Measurements from ENCODE around the gene DALRD3. TPM values are rescaled to one million over a fixed set of nuclear protein-coding genes. Genes with fewer than 3 reads are reported as not detected.

DALRD3 gene
- total and polyA plus RNA-seq, 11 donors = 6.8 to 24.7 (median 14.5) TPM

DNA sequence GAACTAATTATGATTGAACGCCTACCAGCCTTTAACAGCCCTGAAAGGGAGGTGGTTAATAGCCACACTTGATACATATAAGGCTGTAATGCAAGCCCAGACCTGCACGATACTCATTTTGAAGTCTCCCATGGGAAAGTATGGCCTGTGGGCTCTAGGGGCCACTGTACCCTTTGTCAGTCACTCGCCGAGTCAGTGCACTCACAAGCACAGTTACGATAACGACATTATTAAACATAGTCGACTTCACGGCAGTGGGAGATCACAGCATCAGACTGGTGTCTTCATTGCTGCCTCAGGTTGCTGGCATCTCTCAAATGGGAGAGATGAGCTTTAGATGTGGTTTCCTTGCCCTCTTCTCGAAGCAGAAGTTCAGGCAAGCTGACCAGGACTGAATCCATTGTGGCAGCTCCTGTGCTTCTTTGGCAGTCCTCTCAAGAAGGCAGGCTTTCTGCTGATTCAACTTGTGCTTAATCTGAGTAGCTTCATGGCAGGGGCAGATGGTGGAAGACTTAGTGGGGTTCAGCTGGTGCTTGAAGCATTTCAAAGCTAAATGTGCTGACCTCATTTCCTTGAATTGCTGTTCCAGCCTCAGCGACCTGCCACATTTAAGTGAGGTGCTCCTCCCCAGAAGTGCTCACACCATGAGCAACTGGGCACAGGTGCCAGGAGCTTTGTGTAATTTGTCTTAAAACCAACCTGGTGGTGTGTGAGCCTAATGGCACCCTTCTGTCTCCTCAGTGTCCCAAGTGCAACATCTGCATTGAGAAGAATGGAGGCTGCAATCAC lies 44.1 kb downstream of the DALRD3 start:
- 87 to 92% (median 91%) methylated on average over 10 of the region's 10 CpGs for WGBS, 4 donors
- no peak for TF ChIP-seq CTCF (IDR thresholded peaks at IDR 0.05)
- TF ChIP-seq POLR2A (IDR thresholded peaks at IDR 0.05) = no peak
- peaks cover 8 to 99% (median 98%) of the 10 kb centered on the region in 9 donors for H3K36me3 ChIP-seq
- ATAC-seq (no peak), DNase-seq (no peak)
- intact Hi-C loops (cut with DNase I) = no loop called here
- H3K9me3 ChIP-seq = no peaks in the 10 kb centered on the region
- no peaks in the 10 kb centered on the region for H3K4me1 ChIP-seq
- H3K27ac ChIP-seq = no peak overlapping the region
- no peak overlapping the region for H3K4me3 ChIP-seq
- H3K27me3 ChIP-seq = no peaks in the 10 kb centered on the region

GRCh38 chr3:48970586-48970985 lies 47.8 kb downstream of the DALRD3 start:
- H3K4me3 ChIP-seq = no peak overlapping the region
- intact Hi-C loops (cut with DNase I) = no loop called here
- no peaks in the 10 kb centered on the region for H3K27me3 ChIP-seq
- no peaks in the 10 kb centered on the region for H3K4me1 ChIP-seq
- DNase-seq (no peak), ATAC-seq (no peak)
- no peaks in the 10 kb centered on the region for H3K9me3 ChIP-seq
- H3K27ac ChIP-seq = no peak overlapping the region
- no peak for TF ChIP-seq POLR2A (IDR thresholded peaks at IDR 0.05)
- TF ChIP-seq CTCF (IDR thresholded peaks at IDR 0.05) = no peak
- H3K36me3 ChIP-seq = peaks cover 8 to 100% (median 98%) of the 10 kb centered on the region in 9 donors
- 93 to 96% (median 95%) methylated on average over 6 of the region's 6 CpGs for WGBS, 4 donors

DNA sequence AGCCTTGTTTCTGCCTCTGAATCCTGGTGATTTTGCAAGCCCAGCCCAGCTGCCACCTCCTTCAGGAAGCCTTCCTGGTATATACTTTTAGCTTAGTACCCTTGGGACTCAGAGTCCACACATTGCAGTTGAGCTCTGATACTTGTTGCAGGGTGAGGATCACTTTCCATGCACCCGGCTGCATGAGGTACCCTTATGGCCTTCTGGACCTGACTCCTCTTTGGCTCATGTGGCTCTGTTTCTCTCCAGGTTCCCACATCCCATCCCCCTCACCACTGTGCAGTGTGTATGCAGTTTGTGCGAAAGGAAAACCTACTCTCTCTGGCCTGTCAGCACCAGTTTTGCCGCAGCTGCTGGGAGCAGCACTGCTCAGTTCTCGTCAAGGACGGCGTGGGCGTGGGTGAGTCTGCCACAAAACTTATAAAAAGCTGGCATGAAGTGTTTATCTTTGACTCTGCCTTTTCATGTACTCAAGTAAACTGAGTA lies 51.5 kb downstream of the DALRD3 start:
- DNase-seq (no peak), ATAC-seq (peak in 3 of 4 donors; percentile 38 to 42 (median 41))
- WGBS, 4 donors = 77 to 87% (median 84%) methylated on average over 7 of the region's 7 CpGs

More for the DNA sequence above, 51.5 kb downstream of the DALRD3 start:
- Histone ChIP-seq H3K4me3 (no peak overlapping the region), H3K36me3 (peaks cover 5 to 100% (median 98%) of the 10 kb centered on the region in 9 donors), H3K27me3 (no peaks in the 10 kb centered on the region), H3K9me3 (no peaks in the 10 kb centered on the region), H3K27ac (no peak overlapping the region), H3K4me1 (no peaks in the 10 kb centered on the region)
- intact Hi-C loops (cut with DNase I) = loop anchor here in 2 of 10 donors (10.0 kb wide), 2 partner anchors 92 to 348 kb away; no protein-coding TSS in a partner anchor
- TF ChIP-seq CTCF (IDR thresholded peaks at IDR 0.05) = no peak
- no peak for TF ChIP-seq POLR2A (IDR thresholded peaks at IDR 0.05)
